GM23248 (cell line): ENCODE measurements around the gene COL27A1.

ENCODE experiments used
- EZH2 ChIP-seq: fragments of 200-600 bp; sonication (generic); IDR thresholded peaks from 2 replicates; pipeline ENCODE4 v1.6.1; 2018; ENCODE audit warnings: antibody characterized with exemption, mild to moderate bottlenecking; ENCODE audit not compliant: insufficient read depth, poor library complexity, severe bottlenecking
- EZH2phosphoT487 ChIP-seq: fragments of 200-600 bp; sonication (generic); IDR thresholded peaks from 2 replicates; pipeline ENCODE4 v1.6.1; 2018; ENCODE audit warnings: antibody characterized with exemption, moderate library complexity, mild to moderate bottlenecking, low read depth; ENCODE audit not compliant: insufficient read depth

GRCh38 chr9:114327749-114328148 is 172.4 kb downstream of the COL27A1 start:
- no peak for TF ChIP-seq EZH2
- no peak for TF ChIP-seq EZH2phosphoT487
